KMS-11 (cell line): ENCODE results near the gene MYEF2.

Experiments used
- H2AFZ ChIP-seq: fragments of 200-600 bp; sonication (generic); 2 replicates; pipeline ENCODE4 v1.6.1; 2016; ENCODE audit warnings: antibody characterized with exemption, mixed run types, low read depth
- H3K27ac ChIP-seq: fragments of 200-600 bp; sonication (generic); 2 replicates; pipeline ENCODE4 v1.6.1; 2016; ENCODE audit warnings: mild to moderate bottlenecking, mixed run types
- H3K27me3 ChIP-seq: fragments of 200-600 bp; sonication (generic); 2 replicates; pipeline ENCODE4 v1.6.1; 2017; ENCODE audit warnings: mild to moderate bottlenecking, low read depth, mixed run types, moderate library complexity; ENCODE audit not compliant: insufficient read depth
- H3K36me3 ChIP-seq: fragments of 200-600 bp; sonication (generic); 2 replicates; pipeline ENCODE4 v1.6.1; 2017; ENCODE audit warnings: mild to moderate bottlenecking, mixed run types; ENCODE audit not compliant: insufficient read depth
- H3K4me1 ChIP-seq: fragments of 200-600 bp; sonication (generic); 2 replicates; pipeline ENCODE4 v1.6.1; 2016; ENCODE audit warnings: mild to moderate bottlenecking, low read depth, mixed run types; ENCODE audit not compliant: poor library complexity, severe bottlenecking
- H3K4me2 ChIP-seq: fragments of 200-600 bp; sonication (generic); 2 replicates; pipeline ENCODE4 v1.7.0; 2016; ENCODE audit warnings: mild to moderate bottlenecking, mixed run types
- H3K4me3 ChIP-seq: fragments of 200-600 bp; sonication (generic); IDR thresholded peaks from 2 replicates; pipeline ENCODE4 v1.6.1; 2017; ENCODE audit warnings: low read depth, low read length, mixed read lengths; ENCODE audit not compliant: insufficient read depth
- H3K79me2 ChIP-seq: fragments of 200-600 bp; sonication (generic); 2 replicates; pipeline ENCODE4 v1.6.1; 2016; ENCODE audit warnings: low read depth, mixed run types; ENCODE audit not compliant: insufficient read depth
- H3K9ac ChIP-seq: fragments of 200-600 bp; sonication (generic); 2 replicates; pipeline ENCODE4 v1.6.1; 2016; ENCODE audit warnings: mild to moderate bottlenecking, mixed run types
- H4K20me1 ChIP-seq: fragments of 200-600 bp; sonication (generic); 2 replicates; pipeline ENCODE4 v1.6.1; 2016; ENCODE audit warnings: mild to moderate bottlenecking, mixed run types; ENCODE audit not compliant: insufficient read depth
- CTCF ChIP-seq: fragments of 200-600 bp; sonication (generic); conservative IDR thresholded peaks from 2 replicates; pipeline ENCODE4 v1.6.1; 2017; ENCODE audit warnings: low read depth, mild to moderate bottlenecking, antibody characterized with exemption, low read length, moderate library complexity, mixed read lengths

The MYEF2 gene

DNA sequence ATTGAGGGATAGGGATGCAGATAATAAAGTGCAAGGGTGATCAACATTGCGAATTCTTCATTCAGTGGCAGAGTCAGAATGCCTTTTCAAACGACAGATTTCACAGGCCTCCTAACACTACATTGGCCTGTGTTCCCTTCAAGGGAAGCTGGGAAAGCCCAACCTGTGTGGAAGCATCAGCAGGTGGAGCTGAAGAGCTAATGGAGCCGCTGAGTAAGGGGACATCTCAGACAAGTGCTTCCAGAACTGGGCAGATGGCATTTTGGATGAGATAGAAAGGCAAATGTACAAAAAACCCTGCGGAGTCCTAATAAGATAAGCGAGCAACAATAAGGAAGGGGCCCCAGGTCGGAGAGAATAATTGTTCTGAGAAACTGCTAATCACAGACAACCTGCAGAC, 65.9 kb downstream of the MYEF2 start:
- H4K20me1 ChIP-seq, result no peaks in the 10 kb centered on the region
- H3K36me3 ChIP-seq, result no peaks in the 10 kb centered on the region
- no peak for TF ChIP-seq CTCF
- H3K79me2 ChIP-seq, result no peaks in the 10 kb centered on the region
- H3K9ac ChIP-seq, result no peak overlapping the region
- no peak overlapping the region for H3K4me3 ChIP-seq
- H3K27ac ChIP-seq, result no peak overlapping the region
- no peaks in the 10 kb centered on the region for H3K4me1 ChIP-seq
- no peak overlapping the region for H3K4me2 ChIP-seq
- no peaks in the 10 kb centered on the region for H3K27me3 ChIP-seq
- H2AFZ ChIP-seq, result no peak overlapping the region

- Histone ChIP-seq H3K27ac (no peak overlapping the region), H3K27me3 (no peaks in the 10 kb centered on the region), H3K9ac (no peak overlapping the region), H3K4me2 (no peak overlapping the region), H3K79me2 (no peaks in the 10 kb centered on the region), H3K4me1 (no peaks in the 10 kb centered on the region), H3K4me3 (no peak overlapping the region), H2AFZ (no peak overlapping the region), H4K20me1 (no peaks in the 10 kb centered on the region), H3K36me3 (no peaks in the 10 kb centered on the region)
- TF ChIP-seq CTCF, result no peak
Observed at GRCh38 chr15:48109856-48110531, 68.1 kb downstream of the MYEF2 start.

DNA sequence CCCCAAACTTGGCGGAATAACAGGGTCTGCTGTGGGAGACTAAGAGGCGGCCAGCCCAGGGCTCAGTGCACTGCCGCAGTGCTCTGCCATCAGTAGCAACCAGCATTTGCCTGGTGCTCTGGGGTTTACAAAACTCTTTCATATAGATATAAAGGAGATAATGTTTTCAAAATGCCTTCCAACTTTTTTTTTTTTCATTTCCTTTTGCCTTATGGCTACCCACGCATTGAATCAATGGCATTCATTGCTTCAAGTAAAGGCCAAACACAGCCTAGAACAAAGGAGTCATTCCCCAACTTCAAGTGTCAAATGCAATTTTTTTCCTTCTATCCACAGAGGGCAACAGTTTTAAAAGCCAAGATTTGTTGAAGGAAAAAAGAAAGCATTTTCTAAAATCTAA, 68.9 kb downstream of the MYEF2 start:
- H4K20me1 ChIP-seq, result no peaks in the 10 kb centered on the region
- H3K79me2 ChIP-seq, result no peaks in the 10 kb centered on the region
- no peaks in the 10 kb centered on the region for H3K36me3 ChIP-seq
- H3K4me2 ChIP-seq, result no peak overlapping the region
- no peak overlapping the region for H2AFZ ChIP-seq
- H3K9ac ChIP-seq, result no peak overlapping the region
- TF ChIP-seq CTCF, result no peak
- H3K4me1 ChIP-seq, result no peaks in the 10 kb centered on the region
- no peak overlapping the region for H3K4me3 ChIP-seq
- no peaks in the 10 kb centered on the region for H3K27me3 ChIP-seq
- no peak overlapping the region for H3K27ac ChIP-seq

DNA sequence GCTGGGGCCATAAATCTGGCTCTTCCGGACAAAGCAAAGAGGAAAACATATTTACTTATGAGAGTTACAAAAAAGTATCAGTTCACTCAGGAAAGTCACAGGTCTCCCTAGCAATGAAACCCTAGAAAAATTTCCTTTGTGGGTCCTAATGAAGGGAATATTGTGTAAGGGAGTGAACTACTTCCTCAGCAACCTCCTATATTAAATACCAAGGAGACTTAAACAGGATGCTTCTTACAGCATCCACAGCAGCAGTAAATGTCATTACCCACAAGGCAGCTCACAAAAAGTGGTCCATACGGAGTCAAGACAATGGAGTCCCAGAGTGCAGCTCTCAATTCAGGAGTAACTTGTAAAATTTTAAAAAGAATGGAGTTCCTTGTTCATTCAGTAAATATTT, 72.2 kb downstream of the MYEF2 start:
- no peaks in the 10 kb centered on the region for H3K27me3 ChIP-seq
- no peak overlapping the region for H3K4me2 ChIP-seq
- H3K27ac ChIP-seq, result no peak overlapping the region
- no peaks in the 10 kb centered on the region for H3K4me1 ChIP-seq
- no peak overlapping the region for H2AFZ ChIP-seq
- H3K79me2 ChIP-seq, result no peaks in the 10 kb centered on the region
- no peak overlapping the region for H3K4me3 ChIP-seq
- H4K20me1 ChIP-seq, result no peaks in the 10 kb centered on the region
- no peaks in the 10 kb centered on the region; the same call in 1 of the 2 replicates for H3K36me3 ChIP-seq
- no peak overlapping the region for H3K9ac ChIP-seq
- TF ChIP-seq CTCF, result no peak
